Measurements from ENCODE around the gene MRPL51.
"Not testable (repeated sequence)": the region's sequence is repeated elsewhere in the genome, so short reads cannot be mapped to it uniquely, and the experiment has no call there.

The MRPL51 gene

GRCh38 chr12:6508087-6508486, 15.0 kb upstream of the MRPL51 start:
- no peaks in the 10 kb centered on the region for H3K27me3 ChIP-seq (ENCODE audit: insufficient read depth, low read length)
- H4K91ac ChIP-seq (ENCODE audit: low read depth, low read length) = peak overlapping the region; percentile 81
- H3K9me3 ChIP-seq (ENCODE audit: insufficient read depth, low read depth, low read length) = no peaks in the 10 kb centered on the region
- peak overlapping the region; percentile 49 for H2AK5ac ChIP-seq (ENCODE audit: low read length)
- peaks cover 4 to 7% of the 10 kb centered on the region in 2 experiments for H3K4me1 ChIP-seq (ENCODE audit: control insufficient read depth in 1 of 2, insufficient read depth in 2 of 2, low read length in 2 of 2)
- no peak overlapping the region for H3K27ac ChIP-seq (ENCODE audit: low read depth, low read length)
- H3K79me1 ChIP-seq (ENCODE audit: low read length) = peaks cover 10% of the 10 kb centered on the region
- no CpG with 5 or more reads among the region's 7 CpGs for WGBS (ENCODE audit: extremely low coverage, insufficient coverage, insufficient read length)
- H3K18ac ChIP-seq (ENCODE audit: low read length) = peak overlapping the region; percentile 57
- peak overlapping the region; percentile 93 for H2BK120ac ChIP-seq (ENCODE audit: insufficient read depth, low read length, poor library complexity)
- no peak overlapping the region for H3K23ac ChIP-seq (ENCODE audit: low read length)
- H3K14ac ChIP-seq (ENCODE audit: low read length) = peak overlapping the region; percentile 32
- no peak overlapping the region for H2AFZ ChIP-seq (ENCODE audit: insufficient read depth, low read length, poor library complexity)
- H2BK5ac ChIP-seq (ENCODE audit: low read depth, low read length, poor library complexity) = peak overlapping the region; percentile 88
- no peak overlapping the region for H3K4me2 ChIP-seq (ENCODE audit: low read length)
- peaks cover 1% of the 10 kb centered on the region for H3K79me2 ChIP-seq (ENCODE audit: control insufficient read depth, insufficient read depth, low read length, poor library complexity)
- H4K12ac ChIP-seq (ENCODE audit: low read depth, low read length) = no peak overlapping the region
- H3K4ac ChIP-seq (ENCODE audit: low read depth, low read length) = peak overlapping the region; percentile 19
- no peak for DNase-seq
- no peak overlapping the region for H3K4me3 ChIP-seq (ENCODE audit: low read depth, low read length)
- H4K8ac ChIP-seq (ENCODE audit: low read depth, low read length) = peak overlapping the region; percentile 42
- H2BK12ac ChIP-seq (ENCODE audit: low read length) = peak overlapping the region; percentile 59
- no peak overlapping the region for H3K9ac ChIP-seq (ENCODE audit: low read length)
- peaks cover 23 to 26% of the 10 kb centered on the region in 2 experiments for H3K36me3 ChIP-seq (ENCODE audit: control insufficient read depth in 1 of 2, insufficient read depth in 2 of 2, low read length in 2 of 2)

- Histone ChIP-seq H3K23ac (ENCODE audit: low read length) (no peak overlapping the region), H2AFZ (ENCODE audit: insufficient read depth, low read length, poor library complexity) (peak overlapping the region; percentile 39), H3K79me2 (ENCODE audit: control insufficient read depth, insufficient read depth, low read length, poor library complexity) (peaks cover 1% of the 10 kb centered on the region), H2AK5ac (ENCODE audit: low read length) (peak overlapping the region; percentile 99), H4K8ac (ENCODE audit: low read depth, low read length) (peak overlapping the region; percentile 87), H2BK120ac (ENCODE audit: insufficient read depth, low read length, poor library complexity) (peak overlapping the region; percentile 93), H3K9ac (ENCODE audit: low read length) (no peak overlapping the region), H3K18ac (ENCODE audit: low read length) (peak overlapping the region; percentile 98), H3K4ac (ENCODE audit: low read depth, low read length) (peak overlapping the region; percentile 75), H3K14ac (ENCODE audit: low read length) (peak overlapping the region; percentile 87), H3K4me3 (ENCODE audit: low read depth, low read length) (no peak overlapping the region), H3K79me1 (ENCODE audit: low read length) (peaks cover 10% of the 10 kb centered on the region), H3K4me2 (ENCODE audit: low read length) (peak overlapping the region; percentile 35), H3K27me3 (ENCODE audit: insufficient read depth, low read length) (no peaks in the 10 kb centered on the region), H4K12ac (ENCODE audit: low read depth, low read length) (peak overlapping the region; percentile 91), H3K9me3 (ENCODE audit: insufficient read depth, low read depth, low read length) (no peaks in the 10 kb centered on the region), H3K4me1 (ENCODE audit: control insufficient read depth in 1 of 2, insufficient read depth in 2 of 2, low read length in 2 of 2) (peaks cover 4 to 7% of the 10 kb centered on the region in 2 experiments), H2BK12ac (ENCODE audit: low read length) (peak overlapping the region; percentile 96), H3K27ac (ENCODE audit: low read depth, low read length) (peak overlapping the region; percentile 60), H4K91ac (ENCODE audit: low read depth, low read length) (peak overlapping the region; percentile 88), H3K36me3 (ENCODE audit: control insufficient read depth in 1 of 2, insufficient read depth in 2 of 2, low read length in 2 of 2) (peaks cover 21 to 23% of the 10 kb centered on the region in 2 experiments), H2BK5ac (ENCODE audit: low read depth, low read length, poor library complexity) (peak overlapping the region; percentile 94)
- DNase-seq = no peak
- WGBS (ENCODE audit: extremely low coverage, insufficient coverage, insufficient read length) = no CpG with 5 or more reads among the region's 12 CpGs
These were observed 14.3 kb upstream of the MRPL51 start for GRCh38 chr12:6507102-6507998.

DNA sequence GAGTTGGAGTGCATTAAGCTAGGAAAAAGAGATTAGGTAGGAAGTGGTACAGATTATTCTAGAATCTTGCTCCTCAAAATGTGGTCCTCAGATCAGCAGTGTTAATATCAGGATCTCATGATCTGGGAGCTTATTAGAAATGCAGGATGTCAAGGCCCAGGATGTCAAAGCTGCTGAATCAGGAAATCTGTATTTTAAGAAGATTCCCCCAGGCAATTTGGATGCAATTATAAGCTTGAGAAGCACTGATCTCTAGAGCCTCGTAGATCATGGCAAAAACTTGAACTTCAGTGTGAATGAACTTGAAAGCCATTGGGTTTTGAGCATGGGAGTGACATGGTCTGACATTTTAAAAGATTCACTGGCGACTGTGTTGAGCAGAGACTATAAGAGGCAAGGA, 7.4 kb upstream of the MRPL51 start:
- WGBS (ENCODE audit: extremely low coverage, insufficient coverage, insufficient read length) = no CpG with 5 or more reads among the region's 2 CpGs
- Histone ChIP-seq H3K23ac (ENCODE audit: low read length) (no peak overlapping the region), H3K18ac (ENCODE audit: low read length) (no peak overlapping the region), H4K12ac (ENCODE audit: low read depth, low read length) (no peak overlapping the region), H2BK12ac (ENCODE audit: low read length) (no peak overlapping the region), H2AFZ (ENCODE audit: insufficient read depth, low read length, poor library complexity) (no peak overlapping the region), H3K79me1 (ENCODE audit: low read length) (no peaks in the 10 kb centered on the region), H3K79me2 (ENCODE audit: control insufficient read depth, insufficient read depth, low read length, poor library complexity) (no peaks in the 10 kb centered on the region), H3K36me3 (ENCODE audit: control insufficient read depth in 1 of 2, insufficient read depth in 2 of 2, low read length in 2 of 2) (peaks cover 22 to 27% of the 10 kb centered on the region in 2 experiments), H3K4me3 (ENCODE audit: low read depth, low read length) (no peak overlapping the region), H3K4me1 (ENCODE audit: control insufficient read depth in 1 of 2, insufficient read depth in 2 of 2, low read length in 2 of 2) (no peaks in the 10 kb centered on the region), H3K9me3 (ENCODE audit: insufficient read depth, low read depth, low read length) (peaks cover 2% of the 10 kb centered on the region), H3K14ac (ENCODE audit: low read length) (no peak overlapping the region), H3K27me3 (ENCODE audit: insufficient read depth, low read length) (no peaks in the 10 kb centered on the region), H3K4me2 (ENCODE audit: low read length) (no peak overlapping the region), H2AK5ac (ENCODE audit: low read length) (no peak overlapping the region), H3K9ac (ENCODE audit: low read length) (no peak overlapping the region), H3K4ac (ENCODE audit: low read depth, low read length) (no peak overlapping the region), H4K8ac (ENCODE audit: low read depth, low read length) (no peak overlapping the region), H2BK5ac (ENCODE audit: low read depth, low read length, poor library complexity) (no peak overlapping the region), H3K27ac (ENCODE audit: low read depth, low read length) (no peak overlapping the region), H2BK120ac (ENCODE audit: insufficient read depth, low read length, poor library complexity) (no peak overlapping the region), H4K91ac (ENCODE audit: low read depth, low read length) (no peak overlapping the region)
- DNase-seq = no peak

- not testable (repeated sequence) for H4K12ac ChIP-seq (ENCODE audit: low read depth, low read length); H4K8ac ChIP-seq (ENCODE audit: low read depth, low read length); H2BK12ac ChIP-seq (ENCODE audit: low read length); H3K79me2 ChIP-seq (ENCODE audit: control insufficient read depth, insufficient read depth, low read length, poor library complexity); H2BK120ac ChIP-seq (ENCODE audit: insufficient read depth, low read length, poor library complexity); H3K4me2 ChIP-seq (ENCODE audit: low read length); H3K4me1 ChIP-seq (ENCODE audit: control insufficient read depth in 1 of 2, insufficient read depth in 2 of 2, low read length in 2 of 2); H3K4me3 ChIP-seq (ENCODE audit: low read depth, low read length); H4K91ac ChIP-seq (ENCODE audit: low read depth, low read length); DNase-seq; H3K14ac ChIP-seq (ENCODE audit: low read length); H3K18ac ChIP-seq (ENCODE audit: low read length); H3K23ac ChIP-seq (ENCODE audit: low read length); H3K4ac ChIP-seq (ENCODE audit: low read depth, low read length); H3K9me3 ChIP-seq (ENCODE audit: insufficient read depth, low read depth, low read length); H3K79me1 ChIP-seq (ENCODE audit: low read length); H2AFZ ChIP-seq (ENCODE audit: insufficient read depth, low read length, poor library complexity); H3K27ac ChIP-seq (ENCODE audit: low read depth, low read length); H2BK5ac ChIP-seq (ENCODE audit: low read depth, low read length, poor library complexity); H2AK5ac ChIP-seq (ENCODE audit: low read length); H3K9ac ChIP-seq (ENCODE audit: low read length); H3K27me3 ChIP-seq (ENCODE audit: insufficient read depth, low read length)
- WGBS (ENCODE audit: extremely low coverage, insufficient coverage, insufficient read length) = no CpG with 5 or more reads among the region's 3 CpGs
- H3K36me3 ChIP-seq (ENCODE audit: control insufficient read depth in 1 of 2, insufficient read depth in 2 of 2, low read length in 2 of 2) = peaks cover 17 to 22% of the 10 kb centered on the region in 2 experiments
These were observed 4.2 kb upstream of the MRPL51 start for GRCh38 chr12:6497291-6497690.
